Activated CD4-positive, alpha-beta T cell treated with anti-CD3 and anti-CD28 coated beads, Interleukin-2, amount 50 U/mL, for 16 hours (primary cell): Measurements from ENCODE around the gene STING1.

ENCODE experiments used
- DNase-seq: peaks from one replicate; pipeline ENCODE4 v3.0.0-alpha.2; 2020

Gene STING1

DNA sequence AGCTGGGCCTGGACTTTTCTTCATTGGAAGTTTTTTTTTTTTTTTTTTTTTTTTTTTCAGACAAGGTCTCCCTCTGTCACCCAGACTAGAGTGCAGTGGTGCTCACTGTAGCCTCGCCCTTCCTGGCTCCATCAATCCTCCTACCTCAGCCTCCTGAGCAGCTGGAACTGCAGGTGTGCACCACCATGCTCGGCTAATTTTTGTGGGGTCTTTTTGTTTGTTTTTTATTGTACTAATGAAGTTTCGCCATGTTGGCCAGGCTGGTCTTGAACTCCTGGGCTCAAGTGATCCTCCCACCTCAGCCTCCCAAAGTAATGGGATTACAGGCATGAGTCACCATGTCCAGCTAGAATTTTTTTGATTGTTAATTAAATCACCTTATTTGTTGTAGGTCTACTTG, 46.9 kb downstream of the STING1 start:
- DNase-seq, result no peak

DNA sequence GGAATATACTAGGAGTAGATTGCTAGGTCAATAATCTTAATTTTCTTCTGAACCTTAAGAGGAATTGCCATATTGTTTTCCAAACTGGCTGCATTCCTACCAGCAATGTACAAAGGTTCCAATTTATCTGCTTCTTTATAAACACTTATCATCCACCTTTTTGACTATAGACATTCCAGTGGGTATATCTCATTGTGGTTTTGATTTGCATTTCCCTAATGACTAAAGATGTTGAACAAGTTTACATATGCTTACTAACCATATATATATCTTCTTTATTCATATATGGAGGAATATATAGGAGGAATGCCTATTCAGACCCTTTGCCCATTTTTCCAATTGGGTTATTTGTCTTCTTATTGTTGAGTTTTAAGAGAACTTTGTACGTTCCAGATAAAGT, 50.9 kb downstream of the STING1 start:
- DNase-seq, result no peak

- no peak for DNase-seq
Observed at GRCh38 chr5:139430015-139430414, 52.5 kb downstream of the STING1 start.

DNA sequence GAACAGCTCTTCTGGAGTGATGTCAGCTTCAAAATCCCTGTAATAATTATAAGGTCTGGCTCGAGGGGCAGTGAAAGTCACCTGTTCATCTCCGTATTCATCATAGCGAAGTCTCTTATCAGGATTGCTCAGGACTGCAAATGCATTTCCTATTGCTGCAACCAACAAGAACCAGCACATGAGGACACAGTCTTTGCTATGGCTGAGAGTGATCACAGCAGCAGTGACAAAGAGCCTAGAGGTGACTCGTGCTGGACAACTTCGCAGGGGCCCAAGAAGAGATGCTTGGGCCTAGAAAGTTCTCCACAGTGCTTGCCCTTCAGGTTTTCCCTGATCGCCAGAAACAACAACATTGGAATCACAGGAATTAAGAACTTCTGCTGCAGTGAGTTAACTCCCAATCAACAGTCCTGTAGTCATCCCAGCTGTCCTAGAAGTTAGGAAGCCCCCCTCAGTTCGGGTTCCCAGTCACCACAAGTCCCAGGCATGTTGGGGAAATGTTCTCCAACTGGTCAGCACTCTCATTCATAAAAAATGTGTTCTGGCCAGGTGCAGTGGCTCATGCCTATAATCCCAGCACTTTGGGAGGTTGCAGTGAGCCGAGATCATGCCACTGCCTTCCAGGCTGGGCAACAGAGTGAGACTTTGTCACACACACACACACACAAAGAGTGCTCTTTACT, 56.2 kb downstream of the STING1 start:
- DNase-seq, result no peak
